Activated CD8-positive, alpha-beta memory T cell treated with anti-CD3 and anti-CD28 coated beads, Interleukin-2, amount 50 U/mL, for 4 hours (primary cell): ENCODE measurements around the gene RNF111.
A peak's percentile ranks its signal among the peaks of the same experiment; 100 is the strongest.
"Not testable (repeated sequence)": the region's sequence is repeated elsewhere in the genome, so short reads cannot be mapped to it uniquely, and the experiment has no call there.

ENCODE experiments used
- DNase-seq: peaks from one replicate; pipeline ENCODE4 v3.0.0-alpha.2; 2020

The RNF111 gene

GRCh38 chr15:58987491-58988005, at the start of gene RNF111:
Gene RNF111, plus strand, starts transcription at chr15:58987663. Its CDS starts 43,160 bp downstream, at chr15:59030823.
- DNase-seq, result peak; percentile 85

GRCh38 chr15:58947179-58947578, 40.3 kb upstream of the RNF111 start:
- DNase-seq, result no peak

GRCh38 chr15:58951388-58952007, 36.0 kb upstream of the RNF111 start:
- no peak for DNase-seq

- no peak for DNase-seq
Observed at GRCh38 chr15:58952751-58953150, 34.7 kb upstream of the RNF111 start.

- peak; percentile 55 for DNase-seq
Observed at GRCh38 chr15:58957101-58957973, 30.1 kb upstream of the RNF111 start.

GRCh38 chr15:58958811-58959210, 28.7 kb upstream of the RNF111 start:
- no peak for DNase-seq

GRCh38 chr15:58962136-58962535, 25.3 kb upstream of the RNF111 start:
- no peak for DNase-seq

GRCh38 chr15:58962662-58963565, 24.5 kb upstream of the RNF111 start:
- no peak for DNase-seq

GRCh38 chr15:58966698-58967097, 20.8 kb upstream of the RNF111 start:
- DNase-seq, result no peak

GRCh38 chr15:58967479-58967878, 20.0 kb upstream of the RNF111 start:
- no peak for DNase-seq

- no peak for DNase-seq
Observed at GRCh38 chr15:58977887-58978286, 9.6 kb upstream of the RNF111 start.

GRCh38 chr15:58980351-58980939, 7.0 kb upstream of the RNF111 start:
- no peak for DNase-seq

GRCh38 chr15:58981808-58982475, 5.5 kb upstream of the RNF111 start:
- no peak for DNase-seq

GRCh38 chr15:58983261-58983660, 4.2 kb upstream of the RNF111 start:
- no peak for DNase-seq

- no peak for DNase-seq
Observed at GRCh38 chr15:58985443-58985842, 2.0 kb upstream of the RNF111 start.

- no peak for DNase-seq
Observed at GRCh38 chr15:58987036-58987435, 427 bp upstream of the RNF111 start.

GRCh38 chr15:58988006-58988785, 733 bp downstream of the RNF111 start:
- peak; percentile 57 for DNase-seq

- DNase-seq, result no peak
Observed at GRCh38 chr15:58992181-58992580, 4.7 kb downstream of the RNF111 start.

GRCh38 chr15:58994906-58995453, 7.5 kb downstream of the RNF111 start:
- no peak for DNase-seq

- DNase-seq, result no peak
Observed at GRCh38 chr15:58999694-59000093, 12.2 kb downstream of the RNF111 start.

GRCh38 chr15:59000251-59000650, 12.8 kb downstream of the RNF111 start:
- DNase-seq, result not testable (repeated sequence)
